Heart right ventricle (tissue), 16 donors: ENCODE data around the gene SLCO2A1. TPM values are rescaled to one million over a fixed set of nuclear protein-coding genes. Genes with fewer than 3 reads are reported as not detected.

Source experiments
- ATAC-seq, 8 donors: fragments of 200-7000 bp; cut with Tn5 transposase; one replicate each; pipeline ENCODE4 v1.9.1; 2020; ENCODE audit warnings: mild to moderate bottlenecking in 8 of 8, moderate library complexity in 8 of 8, moderate number of reproducible peaks in 1 of 8
- DNase-seq, 2 donors: peaks; one replicate each; pipeline ENCODE4 v3.0.0-alpha.2; 2020
- H3K27ac ChIP-seq, 10 donors: fragments of 200-600 bp; sonication (generic) in 2 of 10; one replicate each; pipeline versions ENCODE4 v1.5.0 to v1.8.0; 2020 to 2022; ENCODE audit warnings: mild to moderate bottlenecking in 3 of 10
- H3K27me3 ChIP-seq, 7 donors: fragments of 200-600 bp; one replicate each; pipeline ENCODE4 v1.8.0; 2021 to 2022; ENCODE audit warnings: mild to moderate bottlenecking in 2 of 7
- H3K36me3 ChIP-seq, 9 donors: fragments of 200-600 bp; sonication (generic) in 1 of 9; one replicate each; pipeline versions ENCODE4 v1.5.0 to v1.8.0; 2020 to 2022; ENCODE audit warnings: mild to moderate bottlenecking in 2 of 9
- H3K4me1 ChIP-seq, 9 donors: fragments of 200-600 bp; sonication (generic) in 1 of 9; one replicate each; pipeline versions ENCODE4 v1.5.0 to v1.8.0; 2020 to 2022; ENCODE audit warnings: mild to moderate bottlenecking in 4 of 9
- H3K4me3 ChIP-seq, 10 donors: fragments of 200-600 bp; sonication (generic) in 2 of 10; one replicate each; pipeline versions ENCODE4 v1.5.0 to v1.8.0; 2020 to 2022; ENCODE audit warnings: mild to moderate bottlenecking in 7 of 10, moderate library complexity in 2 of 10
- H3K9me3 ChIP-seq, 11 donors: fragments of 200-600 bp in 10 of 11; sonication (generic) in 2 of 11; one replicate each; pipeline versions ENCODE4 v1.5.0 to v1.8.0; 2013 to 2022; ENCODE audit warnings: mild to moderate bottlenecking in 2 of 11, control low read depth in 1 of 11, moderate library complexity in 1 of 11
- CTCF ChIP-seq, 9 donors: fragments of 200-600 bp; sonication (generic) in 2 of 9; IDR thresholded peaks; one replicate each; pipeline versions ENCODE4 v1.5.0 to v1.8.0; 2021 to 2022; ENCODE audit warnings: antibody characterized with exemption in 9 of 9, mild to moderate bottlenecking in 5 of 9, moderate library complexity in 1 of 9
- WGBS, 2 donors: extraction: QIAGEN DNeasy Blood & Tissue Kit; methylation state at CpG; one replicate each; pipeline ENCODE4 v1.1.7; 2013; ENCODE audit warnings: inconsistent platforms in 1 of 2; 5-methylcytosine and 5-hydroxymethylcytosine counted together
- intact Hi-C, 10 donors: fragments of 100-400 bp; cut with DNase I; formaldehyde crosslinking; loops; one replicate each; pipeline versions ENCODE4 v1.11.1 to v1.14.2; 2022
- polyA plus RNA-seq, 2 donors: library from polyadenylated mRNA; stranded (reverse); fragments of 200-250 nt; gene quantifications; one replicate each; pipeline ENCODE4 v1.2.3, GENCODE V29; 2013
- total RNA-seq, 10 donors: library from RNA; stranded (reverse); fragmentation: NEBNext Ultra II Directional in 3 of 10; extraction: Animal tissue kit (Norgen Biotek cat#: 25700) in 3 of 10; gene quantifications; one replicate each; pipeline versions ENCODE4 v1.2.1 to v1.2.4, GENCODE V29; 2021 to 2023
- donor health status: Arrhythmogenic right ventricular cardiomyopathy.
- donor health status: ischemic (EF 13 %, LVEDD 7.1; RV severe dilation, severe dysfunction).
- donor health status: healthy with polysubstance abuse.
- donor health status: DM: no; HTN: yes; CAD: no.
- donor health status: DM: no; HTN: no; CAD: no.
- donor health status: ischemic (EF 25% LVEDD 6.9; RV normal size, moderate dysfunction).
- donor health status: ischemic (EF 25% LVEDD 5.7; RV mildly dilated, moderate dysfunction).
- donor health status: healthy.
- donor health status: DM: yes; HTN: yes; CAD: no.
- donor health status: Ischemic cardiomyopathy.
- donor health status: ischemic (EF 35%, LVEDD 5.7; RV mildly dilated, moderate dysfunction).
- donor health status: nonischemic (EF 11% LVEDD 7.7; RV severe dilation, severe dysfunction).
- donor health status: DM: yes; HTN: yes; CAD: no.
- donor health status: PGD.
- donor health status: ischemic (EF 29% LVEDD 5.4; RV normal size, mild dysfunction).
- donor health status: nonischemic (EF 23%, LVEDD 6.1; RV moderate dilation, normal function).

SLCO2A1 gene
- total and polyA plus RNA-seq, 12 donors, result 3.6 to 30.4 (median 10.0) TPM

- H3K27me3 ChIP-seq, result peaks cover 0 to 16% (median 0%) of the 10 kb centered on the region in 7 donors
- intact Hi-C loops, result no loop called here
- no peak overlapping the region for H3K4me3 ChIP-seq
- DNase-seq (no peak), ATAC-seq (no peak)
- TF ChIP-seq CTCF (IDR thresholded peaks at IDR 0.05), result no peak
- H3K27ac ChIP-seq, result no peak overlapping the region
- WGBS, 2 donors, result 52 to 54% methylated on average over 12 of the region's 12 CpGs
- peaks cover 3 to 26% (median 14%) of the 10 kb centered on the region in 9 donors for H3K4me1 ChIP-seq
- H3K36me3 ChIP-seq, result no peaks in the 10 kb centered on the region
- H3K9me3 ChIP-seq, result no peaks in the 10 kb centered on the region
Observed at GRCh38 chr3:133996251-133996661, 33.5 kb downstream of the SLCO2A1 start.

- no peaks in the 10 kb centered on the region for H3K36me3 ChIP-seq
- no peak for DNase-seq
Observed at GRCh38 chr3:133995264-133995663, 34.5 kb downstream of the SLCO2A1 start.

DNA sequence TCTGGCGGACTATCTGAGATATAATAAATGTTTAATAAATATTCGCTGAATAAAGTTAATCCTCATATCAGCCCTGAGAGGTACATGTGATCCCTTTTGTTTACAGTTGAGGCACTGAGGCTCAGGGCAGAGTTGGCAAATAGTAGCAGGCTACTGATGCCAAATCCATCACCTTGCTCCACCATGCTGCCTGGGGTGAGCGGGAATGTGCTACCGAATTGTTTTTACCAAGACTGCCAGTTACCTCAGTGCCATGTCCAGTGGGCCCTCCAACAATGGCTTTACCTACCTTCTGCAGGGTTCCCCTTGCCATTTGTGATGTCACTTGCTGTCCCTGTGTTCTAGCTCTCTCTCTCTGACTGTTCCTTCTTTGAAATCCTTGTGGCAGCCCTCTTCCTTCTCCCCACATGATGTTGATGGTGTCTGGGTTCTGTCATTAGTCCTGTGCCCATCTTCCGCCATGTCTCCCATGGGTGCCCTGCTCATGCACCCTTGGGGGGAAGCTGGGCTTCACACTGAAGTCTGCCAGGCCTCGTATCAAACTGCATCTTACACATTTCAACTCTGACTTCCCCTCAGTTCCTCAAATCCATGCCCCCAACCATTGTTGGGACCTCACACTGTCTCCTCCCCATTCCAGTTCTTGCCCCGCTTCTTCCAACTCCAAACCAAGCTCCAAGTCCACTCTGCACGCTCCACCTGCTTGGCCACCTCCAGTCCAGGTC, 35.4 kb downstream of the SLCO2A1 start:
- intact Hi-C loops, result loop anchor here in 2 of 10 donors (5.0 kb wide), 1 partner anchor 47 kb away; no protein-coding TSS in a partner anchor
- DNase-seq (no peak), ATAC-seq (no peak)
- no peak for TF ChIP-seq CTCF (IDR thresholded peaks at IDR 0.05)
- peaks cover 0 to 16% (median 0%) of the 10 kb centered on the region in 7 donors for H3K27me3 ChIP-seq
- H3K27ac ChIP-seq, result no peak overlapping the region
- no peaks in the 10 kb centered on the region for H3K9me3 ChIP-seq
- WGBS, 2 donors, result 88 to 91% methylated on average over 8 of the region's 8 CpGs
- H3K4me1 ChIP-seq, result peaks cover 3 to 36% (median 15%) of the 10 kb centered on the region in 9 donors
- H3K36me3 ChIP-seq, result no peaks in the 10 kb centered on the region
- no peak overlapping the region for H3K4me3 ChIP-seq

More at GRCh38 chr3:133995264-133995663, 34.5 kb downstream of the SLCO2A1 start:
- TF ChIP-seq CTCF (IDR thresholded peaks at IDR 0.05), result no peak
- Histone ChIP-seq H3K9me3 (no peaks in the 10 kb centered on the region), H3K4me3 (no peak overlapping the region), H3K4me1 (peaks cover 3 to 36% (median 15%) of the 10 kb centered on the region in 9 donors), H3K27ac (no peak overlapping the region), H3K27me3 (peaks cover 0 to 16% (median 0%) of the 10 kb centered on the region in 7 donors)
- 84 to 97% methylated on average over 2 of the region's 2 CpGs for WGBS, 2 donors
- ATAC-seq, result no peak
- intact Hi-C loops, result no loop called here

DNA sequence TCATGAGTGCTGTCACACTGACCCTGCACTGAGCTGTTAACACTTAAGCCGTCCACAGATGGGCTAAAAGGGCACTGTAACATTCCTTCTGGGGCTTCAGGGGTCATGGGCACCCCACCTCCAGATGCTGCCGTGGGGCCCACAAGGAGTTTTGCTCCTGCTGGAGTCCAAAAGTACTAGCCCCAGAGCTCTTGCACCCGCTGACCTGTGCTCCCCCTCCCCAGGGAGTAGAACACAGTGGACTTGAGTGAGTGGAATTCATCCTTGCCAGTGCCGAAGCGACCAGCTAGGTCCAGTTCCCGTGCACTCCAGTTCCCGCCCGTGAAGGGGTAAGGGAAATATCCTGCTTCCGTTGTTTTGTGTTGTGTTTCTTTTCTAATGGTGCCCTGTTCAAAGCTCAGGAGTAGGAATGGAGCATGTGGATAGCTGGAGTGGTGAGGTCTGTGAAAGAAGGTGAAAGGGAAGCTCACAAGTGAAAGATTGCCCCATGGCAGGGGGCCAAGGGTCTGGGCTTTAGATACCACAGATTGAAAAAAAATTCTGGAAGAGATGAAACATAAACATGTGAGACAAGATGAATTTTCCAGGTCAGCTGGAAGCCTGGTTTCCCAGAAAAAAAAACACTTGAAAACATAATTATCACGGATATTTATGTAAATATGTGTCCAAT, 36.6 kb downstream of the SLCO2A1 start:
- Histone ChIP-seq H3K9me3 (no peaks in the 10 kb centered on the region), H3K4me1 (peaks cover 4 to 47% (median 15%) of the 10 kb centered on the region in 9 donors), H3K27ac (peak overlapping the region in 1 of 10 donors; percentile 61), H3K36me3 (no peaks in the 10 kb centered on the region), H3K4me3 (no peak overlapping the region), H3K27me3 (peaks cover 0 to 16% (median 0%) of the 10 kb centered on the region in 7 donors)
- ATAC-seq (no peak), DNase-seq (no peak)
- WGBS, 2 donors, result 76 to 77% methylated on average over 10 of the region's 10 CpGs
- intact Hi-C loops, result loop anchor here in 2 of 10 donors (5.0 kb wide), 1 partner anchor 46 kb away; no protein-coding TSS in a partner anchor
- no peak for TF ChIP-seq CTCF (IDR thresholded peaks at IDR 0.05)
